GM21360 (cell line): ENCODE data around the gene CCNI.

ENCODE experiments used
- ATAC-seq: cut with Tn5 transposase; IDR thresholded peaks from one replicate; pipeline ENCODE4 v1.9.1; 2021; ENCODE audit warnings: mild to moderate bottlenecking, moderate library complexity; ENCODE audit not compliant: unreplicated experiment

The CCNI gene

GRCh38 chr4:77009511-77010115 lies 66.2 kb downstream of the CCNI start:
- no peak for ATAC-seq

- peak; percentile 54 for ATAC-seq
Observed at GRCh38 chr4:77007358-77008230, 68.2 kb downstream of the CCNI start.

- peak; percentile 12 for ATAC-seq
Observed at GRCh38 chr4:77006753-77007353, 68.9 kb downstream of the CCNI start.

- ATAC-seq, result no peak
Observed at GRCh38 chr4:77003400-77003799, 72.4 kb downstream of the CCNI start.

- ATAC-seq, result no peak
Observed at GRCh38 chr4:77002321-77003107, 73.3 kb downstream of the CCNI start.

- no peak for ATAC-seq
Observed at GRCh38 chr4:77001907-77002306, 73.9 kb downstream of the CCNI start.

GRCh38 chr4:76998251-76998901 lies 77.4 kb downstream of the CCNI start:
- no peak for ATAC-seq

- ATAC-seq, result no peak
Observed at GRCh38 chr4:76997532-76997931, 78.3 kb downstream of the CCNI start.
